Measurements from ENCODE around the gene MIX23. TPM values are rescaled to one million over a fixed set of nuclear protein-coding genes. Genes with fewer than 3 reads are reported as not detected.
A peak's percentile ranks its signal among the peaks of the same experiment; 100 is the strongest.
"Not testable (repeated sequence)": the region's sequence is repeated elsewhere in the genome, so short reads cannot be mapped to it uniquely, and the experiment has no call there.

MIX23 gene
- total RNA-seq, 1 experiment from 2014 or later, result 72.7 TPM

- in situ Hi-C loops (cut with HindIII; ENCODE audit: low pct_unique_long_range_greater_than_20kb, low sequenced_read_pairs), result no loop called here
- no peak for DNase-seq (ENCODE audit: low read depth, low spot score)
These were observed 14.2 kb upstream of the MIX23 start for GRCh38 chr3:122397201-122397600.

- in situ Hi-C loops (cut with HindIII; ENCODE audit: low pct_unique_long_range_greater_than_20kb, low sequenced_read_pairs), result no loop called here
- no peak for DNase-seq (ENCODE audit: low read depth, low spot score)
These were observed 13.5 kb upstream of the MIX23 start for GRCh38 chr3:122396511-122396910.

DNA sequence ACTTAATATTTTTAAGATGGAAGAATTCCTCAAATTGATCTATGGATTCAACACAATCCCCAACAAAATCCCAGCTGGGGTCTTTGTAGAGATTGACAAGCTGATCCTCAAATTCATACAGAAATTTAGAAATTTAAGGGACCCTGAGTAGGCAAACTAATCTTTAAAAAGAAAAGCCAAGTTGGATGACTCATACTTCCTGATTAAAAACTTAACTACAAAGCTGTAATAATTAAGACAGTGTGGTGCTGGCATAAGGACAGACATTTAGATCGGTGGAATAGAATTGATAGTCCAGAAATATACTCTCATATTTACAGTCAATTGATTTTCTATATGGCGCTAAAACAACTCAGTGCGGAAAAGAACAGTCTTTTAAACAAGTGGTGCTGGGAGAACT, 12.6 kb upstream of the MIX23 start:
- in situ Hi-C loops (cut with HindIII; ENCODE audit: low pct_unique_long_range_greater_than_20kb, low sequenced_read_pairs), result no loop called here
- DNase-seq (ENCODE audit: low read depth, low spot score), result no peak

- no peak for DNase-seq (ENCODE audit: low read depth, low spot score)
- in situ Hi-C loops (cut with HindIII; ENCODE audit: low pct_unique_long_range_greater_than_20kb, low sequenced_read_pairs), result no loop called here
These were observed 11.1 kb upstream of the MIX23 start for GRCh38 chr3:122394173-122394572.

DNA sequence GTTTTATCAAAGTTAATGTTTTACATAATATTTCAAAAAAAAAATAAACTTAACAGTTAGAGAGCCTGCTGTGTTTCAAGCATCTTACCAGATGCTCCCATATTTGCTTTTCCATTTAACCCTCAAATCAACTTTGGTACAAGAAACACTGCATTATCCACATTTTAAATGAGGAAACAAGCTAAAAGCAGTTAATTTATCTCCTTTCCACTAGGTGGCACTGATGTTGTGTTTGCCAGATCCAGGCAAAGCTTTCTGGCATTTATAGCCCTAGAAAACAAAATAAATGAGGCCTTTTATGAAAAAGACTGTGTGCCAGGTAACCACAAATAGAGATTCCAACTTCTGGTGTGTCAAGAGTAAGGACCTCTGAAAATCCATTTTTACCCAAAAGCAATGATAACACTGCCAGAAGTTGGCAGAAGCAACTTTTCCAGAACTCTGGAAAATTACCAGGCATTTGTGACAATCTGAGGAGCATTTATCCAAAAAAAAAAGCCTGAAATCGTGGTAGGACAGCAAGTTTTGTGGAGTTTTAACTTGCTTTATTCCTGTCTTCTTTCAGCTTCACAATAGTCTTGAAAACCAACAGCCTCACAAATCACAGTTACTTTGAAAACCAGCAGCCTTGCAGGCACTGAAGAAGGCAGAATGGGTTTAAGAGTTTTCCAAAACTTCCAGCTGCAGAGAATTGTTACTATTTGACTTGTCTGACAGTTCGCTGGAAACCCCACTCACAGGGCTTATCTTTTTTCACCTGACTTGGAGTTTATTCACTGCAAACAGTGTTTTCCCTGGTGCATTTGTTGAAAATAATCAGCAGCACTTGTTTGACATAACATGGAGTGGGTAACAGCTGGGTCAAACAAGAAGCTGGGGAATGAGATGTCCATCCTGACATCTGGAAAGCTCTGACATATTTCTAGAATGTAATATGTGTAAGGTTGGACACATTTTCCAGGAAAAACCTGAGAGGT, 10.1 kb upstream of the MIX23 start:
- DNase-seq (ENCODE audit: low read depth, low spot score), result peak; percentile 68
- in situ Hi-C loops (cut with HindIII; ENCODE audit: low pct_unique_long_range_greater_than_20kb, low sequenced_read_pairs), result no loop called here

- no peak for DNase-seq (ENCODE audit: low read depth, low spot score)
- in situ Hi-C loops (cut with HindIII; ENCODE audit: low pct_unique_long_range_greater_than_20kb, low sequenced_read_pairs), result no loop called here
These were observed 8.8 kb upstream of the MIX23 start for GRCh38 chr3:122391681-122392446.

DNA sequence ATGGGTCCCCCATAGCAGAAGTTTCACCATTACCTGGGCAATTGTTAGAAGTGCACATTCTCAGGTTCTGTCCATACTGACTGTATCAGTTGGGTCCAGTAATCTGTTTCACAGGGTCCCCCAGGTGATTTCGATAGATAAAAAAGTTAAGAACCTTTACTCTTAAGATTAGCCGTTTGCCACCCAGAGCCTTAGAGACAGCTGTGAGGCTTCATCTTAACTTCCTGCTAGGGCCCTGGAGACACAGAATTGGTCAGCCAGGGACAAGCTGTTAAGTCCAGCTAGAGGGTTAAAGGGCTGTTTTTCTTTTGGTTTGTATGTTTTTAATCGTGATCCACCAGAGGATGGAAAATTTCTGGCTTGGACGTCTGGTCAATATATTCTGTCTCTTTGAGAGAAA, 7.6 kb upstream of the MIX23 start:
- in situ Hi-C loops (cut with HindIII; ENCODE audit: low pct_unique_long_range_greater_than_20kb, low sequenced_read_pairs), result no loop called here
- no peak for DNase-seq (ENCODE audit: low read depth, low spot score)

GRCh38 chr3:122389892-122390291, 6.9 kb upstream of the MIX23 start:
- in situ Hi-C loops (cut with HindIII; ENCODE audit: low pct_unique_long_range_greater_than_20kb, low sequenced_read_pairs), result no loop called here
- no peak for DNase-seq (ENCODE audit: low read depth, low spot score)

DNA sequence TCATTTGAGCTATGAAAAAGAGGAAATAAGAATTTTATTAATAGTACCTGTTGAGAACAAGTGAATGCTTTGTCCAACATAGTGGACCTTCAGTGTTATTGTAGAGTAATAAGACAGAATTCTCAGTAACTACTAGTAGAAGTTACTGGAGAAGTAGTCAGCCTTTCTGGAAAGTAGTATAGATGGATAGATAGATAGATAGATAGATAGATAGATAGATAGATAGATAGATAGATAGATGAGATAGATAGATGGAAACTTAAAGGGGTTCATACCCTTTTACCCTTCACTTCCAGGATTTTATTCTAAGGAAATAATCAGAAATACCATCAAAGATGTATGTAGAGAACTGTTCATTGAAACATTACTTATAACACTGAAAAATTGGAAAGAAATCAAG, 6.2 kb upstream of the MIX23 start:
- in situ Hi-C loops (cut with HindIII; ENCODE audit: low pct_unique_long_range_greater_than_20kb, low sequenced_read_pairs), result no loop called here
- no peak for DNase-seq (ENCODE audit: low read depth, low spot score)

DNA sequence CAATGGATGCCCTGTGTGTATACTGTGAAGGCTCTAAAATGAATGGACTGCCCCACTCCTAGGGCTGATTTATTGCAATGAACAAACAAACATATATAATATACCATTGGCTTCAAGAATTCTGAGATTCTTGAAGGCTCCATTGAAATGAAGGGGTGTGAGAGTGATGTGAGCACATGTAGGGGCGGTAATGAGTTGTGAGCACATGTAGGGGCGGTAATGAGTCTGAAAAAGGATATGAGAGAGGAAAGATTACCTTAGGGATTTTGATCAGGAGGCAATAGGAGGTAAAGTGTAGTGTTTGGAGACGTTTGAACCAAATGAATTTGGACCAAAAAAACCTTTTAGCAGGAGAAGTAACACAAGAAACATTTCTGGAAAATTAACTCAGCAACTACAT, 4.7 kb upstream of the MIX23 start:
- DNase-seq (ENCODE audit: low read depth, low spot score), result no peak
- in situ Hi-C loops (cut with HindIII; ENCODE audit: low pct_unique_long_range_greater_than_20kb, low sequenced_read_pairs), result no loop called here

DNA sequence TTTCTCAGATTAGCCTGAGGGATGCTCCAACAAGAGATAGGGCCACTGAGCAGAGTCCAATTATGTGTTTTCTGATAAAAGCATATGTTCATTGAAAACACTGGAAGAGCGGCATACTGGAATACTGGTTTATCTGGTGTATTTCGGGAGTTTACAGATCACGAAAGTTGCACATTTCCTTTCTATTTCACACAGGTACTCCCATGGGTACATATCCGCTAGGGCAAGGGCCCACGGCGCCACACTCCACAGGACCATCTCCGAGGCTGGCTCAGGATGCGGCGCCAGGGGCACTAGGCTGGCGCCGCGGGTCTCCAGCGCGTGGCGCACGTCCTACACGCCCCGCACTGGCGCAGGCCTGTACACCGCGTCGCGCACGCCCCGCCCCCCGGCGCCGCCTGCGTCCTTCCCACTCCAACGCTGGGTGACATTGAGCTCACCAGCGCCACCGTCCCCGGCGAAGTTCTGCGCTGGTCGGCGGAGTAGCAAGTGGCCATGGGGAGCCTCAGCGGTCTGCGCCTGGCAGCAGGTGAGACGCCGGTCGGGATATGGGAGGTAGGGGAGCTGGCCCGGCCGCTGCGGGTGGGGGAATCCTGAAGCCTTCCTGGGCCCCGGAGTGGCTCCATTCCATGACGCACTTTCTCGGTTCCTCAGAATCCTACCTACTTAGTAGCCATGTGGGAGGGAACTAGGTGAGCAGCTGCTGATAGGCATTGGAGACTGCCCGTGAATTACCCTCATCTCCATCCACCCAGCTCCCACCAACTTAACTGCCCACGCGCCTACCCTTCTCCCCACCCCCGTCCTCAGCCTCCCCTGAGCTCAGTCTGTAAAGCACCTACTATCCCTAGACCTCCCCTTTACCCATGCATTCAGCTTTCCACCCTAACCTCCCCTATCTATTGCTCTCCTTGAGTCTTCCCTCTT, 1.0 kb upstream of the MIX23 start, which contains the start of gene FAM162A:
TSS of gene FAM162A (plus strand) at position 412 of the 927 bp plus-strand sequence. CDS start at position 496, 84 bp downstream.
- in situ Hi-C loops (cut with HindIII; ENCODE audit: low pct_unique_long_range_greater_than_20kb, low sequenced_read_pairs), result no loop called here
- peak; percentile 90 for DNase-seq (ENCODE audit: low read depth, low spot score)

DNA sequence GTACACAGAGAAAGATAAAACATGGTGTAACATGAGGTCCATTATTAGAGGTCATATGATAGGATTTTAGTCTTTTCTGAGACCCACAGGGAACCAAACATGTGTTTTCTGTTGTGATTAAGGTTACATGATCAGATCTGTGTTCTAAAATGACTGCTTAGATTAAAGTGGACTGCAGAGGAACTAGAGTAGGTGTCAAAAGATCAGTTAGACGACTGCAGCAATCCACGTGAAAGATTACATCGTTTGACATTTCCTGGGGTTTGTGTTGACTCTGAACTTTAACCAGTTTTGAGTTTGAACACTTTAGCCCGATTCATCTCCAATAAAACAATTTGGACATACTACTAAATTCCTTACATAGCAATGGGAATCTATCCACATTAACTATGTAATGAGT, 5.1 kb downstream of the MIX23 start:
- no peak for DNase-seq (ENCODE audit: low read depth, low spot score)
- in situ Hi-C loops (cut with HindIII; ENCODE audit: low pct_unique_long_range_greater_than_20kb, low sequenced_read_pairs), result no loop called here

- in situ Hi-C loops (cut with HindIII; ENCODE audit: low pct_unique_long_range_greater_than_20kb, low sequenced_read_pairs), result no loop called here
- DNase-seq (ENCODE audit: low read depth, low spot score), result no peak
These were observed 9.0 kb downstream of the MIX23 start for GRCh38 chr3:122374034-122374433.

GRCh38 chr3:122366379-122366749, 16.7 kb downstream of the MIX23 start:
- DNase-seq (ENCODE audit: low read depth, low spot score), result no peak

DNA sequence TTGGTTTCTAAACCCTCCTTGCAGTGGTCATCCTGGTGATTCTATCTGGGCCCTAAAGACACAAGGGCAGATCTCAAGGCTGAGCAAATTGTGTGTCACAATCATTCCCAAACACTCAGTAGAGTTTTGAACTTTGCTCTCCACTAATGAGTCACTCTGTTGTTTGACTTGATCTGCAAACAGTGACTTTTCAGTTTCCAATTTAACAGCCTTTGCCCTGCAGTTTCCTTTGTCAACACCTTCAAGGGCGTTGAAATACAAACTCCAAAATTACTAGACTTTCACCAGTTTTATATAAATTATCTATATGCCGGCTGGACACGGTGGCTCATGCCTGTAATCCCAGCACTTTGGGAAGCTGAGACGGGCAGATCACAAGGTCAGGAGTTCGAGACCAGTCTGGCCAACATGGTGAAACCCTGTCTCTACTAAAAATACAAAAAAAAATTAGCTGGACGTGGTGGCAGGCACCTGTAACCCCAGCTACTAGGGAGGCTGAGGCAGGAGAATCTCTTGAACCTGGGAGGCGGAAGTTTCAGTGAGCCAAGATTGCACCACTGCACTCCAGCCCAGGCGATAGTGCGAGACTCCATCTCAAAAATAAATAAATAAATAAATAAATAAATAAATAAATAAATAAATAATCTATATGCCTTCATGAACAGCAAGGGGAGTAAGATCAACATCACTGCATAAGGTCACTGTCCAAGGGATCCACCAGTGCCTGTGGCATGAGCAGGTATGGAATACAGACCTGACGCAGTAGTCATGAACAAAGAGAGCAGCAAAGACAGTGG, 17.3 kb downstream of the MIX23 start:
- in situ Hi-C loops (cut with HindIII; ENCODE audit: low pct_unique_long_range_greater_than_20kb, low sequenced_read_pairs); DNase-seq (ENCODE audit: low read depth, low spot score): not testable (repeated sequence)

More at GRCh38 chr3:122366379-122366749, 16.7 kb downstream of the MIX23 start:
- in situ Hi-C loops (cut with HindIII; ENCODE audit: low pct_unique_long_range_greater_than_20kb, low sequenced_read_pairs), result no loop called here

- in situ Hi-C loops (cut with HindIII; ENCODE audit: low pct_unique_long_range_greater_than_20kb, low sequenced_read_pairs), result no loop called here
- no peak for DNase-seq (ENCODE audit: low read depth, low spot score)
These were observed 18.0 kb downstream of the MIX23 start for GRCh38 chr3:122365073-122365472.

DNA sequence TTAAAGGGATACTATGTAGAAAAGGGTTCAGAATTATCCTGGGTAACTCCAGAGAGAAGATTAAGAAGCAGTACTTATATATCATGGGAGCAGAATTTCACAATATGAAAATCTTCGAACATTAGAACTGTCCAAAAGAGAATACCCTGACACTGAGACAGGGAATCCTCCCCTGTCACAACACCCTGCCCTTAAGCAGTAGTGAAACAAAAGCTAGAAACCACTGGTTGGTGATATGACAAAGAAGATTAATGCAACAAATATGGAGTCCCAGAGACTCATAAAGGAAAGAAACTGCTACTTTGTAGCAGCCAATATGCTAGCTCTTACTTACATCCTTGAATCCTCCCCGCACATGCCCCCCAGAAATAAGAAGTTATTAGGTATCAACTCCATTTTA, 18.5 kb downstream of the MIX23 start:
- in situ Hi-C loops (cut with HindIII; ENCODE audit: low pct_unique_long_range_greater_than_20kb, low sequenced_read_pairs), result no loop called here

More for the DNA sequence above, 18.5 kb downstream of the MIX23 start:
- no peak for DNase-seq (ENCODE audit: low read depth, low spot score)
